HEK293 (cell line): ENCODE results near the gene PRKCA.

ENCODE experiments used
- CTCF ChIA-PET: fragments of 350-600 bp; formaldehyde crosslinking; extraction: SDS; loops from one replicate; lab custom pipeline; 2021; ENCODE audit warnings: antibody characterized with exemption; lab: Yijun Ruan, JAX
- POLR2A ChIA-PET: fragments of 300-600 bp; formaldehyde crosslinking; extraction: SDS; loops from one replicate; lab custom pipeline; 2020; ENCODE audit warnings: antibody characterized with exemption, inconsistent platforms; lab: Yijun Ruan, JAX
- H3K27ac ChIP-seq: fragments of 200-500 bp; sonication (Bioruptor generic); 2 replicates; pipeline ENCODE4 v1.5.1; 2014; ENCODE audit warnings: low read depth, low read length, control low read depth, inconsistent platforms; ENCODE audit errors: extremely low read depth
- H3K36me3 ChIP-seq, 2 experiments: fragments of 200-500 bp in 1 of 2; sonication (Bioruptor generic) in 1 of 2; 1 replicate in 1 of 2; 2 replicates in 1 of 2; pipeline ENCODE4 v1.5.1; 2014 to 2017; ENCODE audit warnings: inconsistent platforms in 2 of 2, low read length in 2 of 2; ENCODE audit not compliant: control insufficient read depth in 2 of 2, insufficient read depth in 1 of 2
- H3K4me1 ChIP-seq: fragments of 200-500 bp; sonication (Bioruptor generic); 2 replicates; pipeline ENCODE4 v1.5.1; 2014; ENCODE audit warnings: mild to moderate bottlenecking, low read length, inconsistent platforms; ENCODE audit not compliant: control insufficient read depth, insufficient read depth
- H3K4me3 ChIP-seq: 2 replicates; pipeline ENCODE4 v1.5.1; 2011; ENCODE audit warnings: low read depth, mild to moderate bottlenecking, control low read depth, low read length, moderate library complexity
- H3K9me3 ChIP-seq: fragments of 200-500 bp; sonication (Bioruptor generic); 2 replicates; pipeline ENCODE4 v1.5.1; 2014; ENCODE audit warnings: low read depth, low read length, inconsistent platforms; ENCODE audit not compliant: control insufficient read depth, insufficient read depth
- CTCF ChIP-seq: fragments of 450-650 bp; formaldehyde crosslinking; IDR thresholded peaks from 2 replicates; pipeline ENCODE4 v1.5.1; 2016; ENCODE audit warnings: missing biosample characterization, missing genetic modification characterization
- GLIS2 ChIP-seq: fragments of 450-650 bp; formaldehyde crosslinking; IDR thresholded peaks from 2 replicates; pipeline ENCODE4 v1.5.1; 2016; ENCODE audit warnings: missing biosample characterization, missing genetic modification characterization
- HIC1 ChIP-seq: fragments of 450-650 bp; formaldehyde crosslinking; IDR thresholded peaks from 2 replicates; pipeline ENCODE4 v1.5.1; 2016; ENCODE audit warnings: missing biosample characterization, missing genetic modification characterization
- IKZF3 ChIP-seq: fragments of 450-650 bp; IDR thresholded peaks from 2 replicates; pipeline ENCODE4 v1.5.0; 2018; ENCODE audit warnings: missing biosample characterization, mild to moderate bottlenecking, missing genetic modification characterization, moderate library complexity
- KLF7 ChIP-seq: fragments of 450-650 bp; formaldehyde crosslinking; IDR thresholded peaks from 2 replicates; pipeline ENCODE4 v1.5.1; 2016; ENCODE audit warnings: missing biosample characterization, missing genetic modification characterization, borderline replicate concordance
- MYNN ChIP-seq: fragments of 450-650 bp; formaldehyde crosslinking; IDR thresholded peaks from 2 replicates; pipeline ENCODE4 v1.5.1; 2016; ENCODE audit warnings: missing biosample characterization, missing genetic modification characterization, borderline replicate concordance
- MZF1 ChIP-seq: fragments of 450-650 bp; formaldehyde crosslinking; IDR thresholded peaks from 2 replicates; pipeline ENCODE4 v1.5.1; 2017; ENCODE audit warnings: missing biosample characterization, missing genetic modification characterization, borderline replicate concordance
- RBAK ChIP-seq: fragments of 450-650 bp; formaldehyde crosslinking; IDR thresholded peaks from 2 replicates; pipeline ENCODE4 v1.5.1; 2016; ENCODE audit warnings: missing biosample characterization, missing genetic modification characterization
- SALL2 ChIP-seq: fragments of 450-650 bp; formaldehyde crosslinking; IDR thresholded peaks from 2 replicates; pipeline ENCODE4 v1.5.0; 2017; ENCODE audit warnings: missing biosample characterization, mild to moderate bottlenecking, missing genetic modification characterization, borderline replicate concordance
- ZBTB10 ChIP-seq: fragments of 450-650 bp; formaldehyde crosslinking; IDR thresholded peaks from 2 replicates; pipeline ENCODE4 v1.5.1; 2016; ENCODE audit warnings: missing biosample characterization, missing genetic modification characterization
- ZBTB48 ChIP-seq: fragments of 450-650 bp; formaldehyde crosslinking; IDR thresholded peaks from 2 replicates; pipeline ENCODE4 v1.5.1; 2016; ENCODE audit warnings: missing biosample characterization, missing genetic modification characterization
- ZFP3 ChIP-seq: fragments of 450-650 bp; formaldehyde crosslinking; IDR thresholded peaks from 2 replicates; pipeline ENCODE4 v1.5.1; 2016; ENCODE audit warnings: low read depth, missing biosample characterization, missing genetic modification characterization
- ZNF10 ChIP-seq: fragments of 450-650 bp; formaldehyde crosslinking; IDR thresholded peaks from 2 replicates; pipeline ENCODE4 v1.5.1; 2017; ENCODE audit warnings: missing biosample characterization, missing genetic modification characterization
- ZNF155 ChIP-seq: fragments of 450-650 bp; formaldehyde crosslinking; IDR thresholded peaks from 2 replicates; pipeline ENCODE4 v1.5.1; 2016; ENCODE audit warnings: missing biosample characterization, missing genetic modification characterization
- ZNF223 ChIP-seq: fragments of 450-650 bp; formaldehyde crosslinking; IDR thresholded peaks from 2 replicates; pipeline ENCODE4 v1.5.1; 2016; ENCODE audit warnings: missing biosample characterization, missing genetic modification characterization
- ZNF354C ChIP-seq: fragments of 450-650 bp; formaldehyde crosslinking; IDR thresholded peaks from 2 replicates; pipeline ENCODE4 v1.5.1; 2016; ENCODE audit warnings: missing biosample characterization, missing genetic modification characterization, low read depth, borderline replicate concordance
- ZNF571 ChIP-seq: fragments of 450-650 bp; formaldehyde crosslinking; IDR thresholded peaks from 2 replicates; pipeline ENCODE4 v1.5.0; 2017; ENCODE audit warnings: missing biosample characterization, missing genetic modification characterization
- ZNF626 ChIP-seq: fragments of 450-650 bp; sonication (Bioruptor Pico); formaldehyde crosslinking; IDR thresholded peaks from 2 replicates; pipeline ENCODE4 v1.5.1; 2018; ENCODE audit warnings: missing biosample characterization, missing genetic modification characterization, inconsistent platforms
- ZNF645 ChIP-seq: fragments of 450-650 bp; formaldehyde crosslinking; IDR thresholded peaks from 2 replicates; pipeline ENCODE4; 2016; ENCODE audit warnings: missing biosample characterization, missing genetic modification characterization
- ZNF677 ChIP-seq: fragments of 450-650 bp; IDR thresholded peaks from 2 replicates; pipeline ENCODE4 v1.5.0; 2018; ENCODE audit warnings: missing biosample characterization, mild to moderate bottlenecking, missing genetic modification characterization, moderate library complexity
- ZSCAN23 ChIP-seq: fragments of 450-650 bp; formaldehyde crosslinking; IDR thresholded peaks from 2 replicates; pipeline ENCODE4 v1.5.1; 2016; ENCODE audit warnings: missing biosample characterization, missing genetic modification characterization
- TF ChIP-seq, protein P1 (sequence below): fragments of 450-650 bp; formaldehyde crosslinking; IDR thresholded peaks from 2 replicates; pipeline ENCODE4 v1.5.1; 2016; ENCODE audit warnings: missing biosample characterization, missing genetic modification characterization
- TF ChIP-seq, protein P2 (sequence below): fragments of 450-650 bp; formaldehyde crosslinking; IDR thresholded peaks from 2 replicates; pipeline ENCODE4 v1.5.1; 2016; ENCODE audit warnings: missing biosample characterization, missing genetic modification characterization

Gene PRKCA

GRCh38 chr17:66803474-66803951 lies 501.1 kb downstream of the PRKCA start:
- Histone ChIP-seq H3K36me3 (no peaks in the 10 kb centered on the region), H3K27ac (no peak overlapping the region), H3K4me3 (no peak overlapping the region), H3K4me1 (no peaks in the 10 kb centered on the region), H3K9me3 (no peaks in the 10 kb centered on the region)
- CTCF ChIA-PET = no interaction called here
- POLR2A ChIA-PET = no interaction called here
- no peak for TF ChIP-seq MZF1 (tag by site-specific recombination)
- no peak for TF ChIP-seq ZBTB48
- TF ChIP-seq GLIS2 = no peak
- no peak for TF ChIP-seq ZNF571 (tag by site-specific recombination)
- TF ChIP-seq RBAK (tag by site-specific recombination) = no peak
- TF ChIP-seq ZNF155 (tag by site-specific recombination) = no peak
- no peak for TF ChIP-seq ZNF626 (tag by site-specific recombination)
- TF ChIP-seq HIC1 (tag by site-specific recombination) = no peak
- TF ChIP-seq ZNF354C (tag by site-specific recombination) = no peak
- TF ChIP-seq, all 188 proteins: peak for 0

- H3K4me3 ChIP-seq = no peak overlapping the region
- no peaks in the 10 kb centered on the region for H3K36me3 ChIP-seq
- CTCF ChIA-PET = interaction anchor here (0.6 kb wide), 1 partner anchor 45 kb away, joined by 3 read pairs; no protein-coding TSS in a partner anchor
- no peaks in the 10 kb centered on the region for H3K9me3 ChIP-seq
- POLR2A ChIA-PET = no interaction called here
- no peaks in the 10 kb centered on the region for H3K4me1 ChIP-seq
- H3K27ac ChIP-seq = no peak overlapping the region
- no peak for TF ChIP-seq CTCF (tag by site-specific recombination)
- no peak for TF ChIP-seq KLF7 (tag by site-specific recombination)
- no peak for TF ChIP-seq IKZF3 (tag by site-specific recombination)
- no peak for TF ChIP-seq ZNF677 (tag by site-specific recombination)
- TF ChIP-seq SALL2 (tag by site-specific recombination) = no peak
- no peak for TF ChIP-seq ZNF10 (tag by site-specific recombination)
- no peak for TF ChIP-seq ZSCAN23 (tag by site-specific recombination)
- TF ChIP-seq, protein P1, sequence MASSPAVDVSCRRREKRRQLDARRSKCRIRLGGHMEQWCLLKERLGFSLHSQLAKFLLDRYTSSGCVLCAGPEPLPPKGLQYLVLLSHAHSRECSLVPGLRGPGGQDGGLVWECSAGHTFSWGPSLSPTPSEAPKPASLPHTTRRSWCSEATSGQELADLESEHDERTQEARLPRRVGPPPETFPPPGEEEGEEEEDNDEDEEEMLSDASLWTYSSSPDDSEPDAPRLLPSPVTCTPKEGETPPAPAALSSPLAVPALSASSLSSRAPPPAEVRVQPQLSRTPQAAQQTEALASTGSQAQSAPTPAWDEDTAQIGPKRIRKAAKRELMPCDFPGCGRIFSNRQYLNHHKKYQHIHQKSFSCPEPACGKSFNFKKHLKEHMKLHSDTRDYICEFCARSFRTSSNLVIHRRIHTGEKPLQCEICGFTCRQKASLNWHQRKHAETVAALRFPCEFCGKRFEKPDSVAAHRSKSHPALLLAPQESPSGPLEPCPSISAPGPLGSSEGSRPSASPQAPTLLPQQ (tag by site-specific recombination) = no peak
- TF ChIP-seq ZNF223 (tag by site-specific recombination) = no peak
- no peak for TF ChIP-seq ZFP3 (tag by site-specific recombination)
- TF ChIP-seq, protein P2, sequence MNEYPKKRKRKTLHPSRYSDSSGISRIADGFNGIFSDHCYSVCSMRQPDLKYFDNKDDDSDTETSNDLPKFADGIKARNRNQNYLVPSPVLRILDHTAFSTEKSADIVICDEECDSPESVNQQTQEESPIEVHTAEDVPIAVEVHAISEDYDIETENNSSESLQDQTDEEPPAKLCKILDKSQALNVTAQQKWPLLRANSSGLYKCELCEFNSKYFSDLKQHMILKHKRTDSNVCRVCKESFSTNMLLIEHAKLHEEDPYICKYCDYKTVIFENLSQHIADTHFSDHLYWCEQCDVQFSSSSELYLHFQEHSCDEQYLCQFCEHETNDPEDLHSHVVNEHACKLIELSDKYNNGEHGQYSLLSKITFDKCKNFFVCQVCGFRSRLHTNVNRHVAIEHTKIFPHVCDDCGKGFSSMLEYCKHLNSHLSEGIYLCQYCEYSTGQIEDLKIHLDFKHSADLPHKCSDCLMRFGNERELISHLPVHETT = no peak
- no peak for TF ChIP-seq ZNF155 (tag by site-specific recombination)
- no peak for TF ChIP-seq ZBTB10 (tag by site-specific recombination)
- TF ChIP-seq ZNF645 (tag by site-specific recombination) = no peak
- no peak for TF ChIP-seq MYNN (tag by site-specific recombination)
Measured at GRCh38 chr17:66805567-66805966, 503.2 kb downstream of the PRKCA start.
